ENCODE measurements around the gene CPLANE2.
"Not testable (repeated sequence)": the region's sequence is repeated elsewhere in the genome, so short reads cannot be mapped to it uniquely, and the experiment has no call there.

The CPLANE2 gene

GRCh38 chr1:16221499-16221898 is 15.5 kb downstream of the CPLANE2 start:
- in situ Hi-C loops (cut with HindIII; ENCODE audit: low sequenced_read_pairs): no loop called here
- TF ChIP-seq CTCF (IDR thresholded peaks at IDR 0.05; ENCODE audit: low read depth, low read length): no peak
- DNase-seq (ENCODE audit: low read depth, low spot score): no peak
- no peak overlapping the region for H3K4me3 ChIP-seq (ENCODE audit: low read depth, low read length)

- in situ Hi-C loops (cut with HindIII; ENCODE audit: low sequenced_read_pairs): no loop called here
- DNase-seq (ENCODE audit: low read depth, low spot score): no peak
- TF ChIP-seq CTCF (IDR thresholded peaks at IDR 0.05; ENCODE audit: low read depth, low read length): no peak
Observed at GRCh38 chr1:16219968-16220500, 16.9 kb downstream of the CPLANE2 start.

GRCh38 chr1:16218674-16219071 is 18.3 kb downstream of the CPLANE2 start:
- in situ Hi-C loops (cut with HindIII; ENCODE audit: low sequenced_read_pairs): no loop called here
- no peak for DNase-seq (ENCODE audit: low read depth, low spot score)
- no peak for TF ChIP-seq CTCF (IDR thresholded peaks at IDR 0.05; ENCODE audit: low read depth, low read length)
- H3K4me3 ChIP-seq (ENCODE audit: low read depth, low read length): no peak overlapping the region

More at GRCh38 chr1:16219968-16220500, 16.9 kb downstream of the CPLANE2 start:
- no peak overlapping the region for H3K4me3 ChIP-seq (ENCODE audit: low read depth, low read length)

- in situ Hi-C loops (cut with HindIII; ENCODE audit: low sequenced_read_pairs): no loop called here
- H3K4me3 ChIP-seq (ENCODE audit: low read depth, low read length): no peak overlapping the region
- DNase-seq (ENCODE audit: low read depth, low spot score): no peak
- no peak for TF ChIP-seq CTCF (IDR thresholded peaks at IDR 0.05; ENCODE audit: low read depth, low read length)
Observed at GRCh38 chr1:16218014-16218673, 18.8 kb downstream of the CPLANE2 start.

GRCh38 chr1:16217061-16217785 is 19.8 kb downstream of the CPLANE2 start:
- in situ Hi-C loops (cut with HindIII; ENCODE audit: low sequenced_read_pairs): no loop called here
- H3K4me3 ChIP-seq (ENCODE audit: low read depth, low read length): peak overlapping the region; percentile 50
- no peak for TF ChIP-seq CTCF (IDR thresholded peaks at IDR 0.05; ENCODE audit: low read depth, low read length)
- DNase-seq (ENCODE audit: low read depth, low spot score): peak; percentile 97

- DNase-seq (ENCODE audit: low read depth, low spot score): peak; percentile 88
- in situ Hi-C loops (cut with HindIII; ENCODE audit: low sequenced_read_pairs): no loop called here
- TF ChIP-seq CTCF (IDR thresholded peaks at IDR 0.05; ENCODE audit: low read depth, low read length): no peak
- H3K4me3 ChIP-seq (ENCODE audit: low read depth, low read length): peak overlapping the region; percentile 50
Observed at GRCh38 chr1:16215882-16216753, 20.9 kb downstream of the CPLANE2 start.

- in situ Hi-C loops (cut with HindIII; ENCODE audit: low sequenced_read_pairs); H3K4me3 ChIP-seq (ENCODE audit: low read depth, low read length); DNase-seq (ENCODE audit: low read depth, low spot score): not testable (repeated sequence)
Observed at GRCh38 chr1:16215240-16215639, 21.7 kb downstream of the CPLANE2 start.

- in situ Hi-C loops (cut with HindIII; ENCODE audit: low sequenced_read_pairs); DNase-seq (ENCODE audit: low read depth, low spot score); H3K4me3 ChIP-seq (ENCODE audit: low read depth, low read length): not testable (repeated sequence)
Observed at GRCh38 chr1:16213544-16213943, 23.4 kb downstream of the CPLANE2 start.

Data from astrocyte of the spinal cord (primary cell).